GM21526 (cell line): ENCODE results near the gene KMT2C.
"Not testable (repeated sequence)": the region's sequence is repeated elsewhere in the genome, so short reads cannot be mapped to it uniquely, and the experiment has no call there.

ENCODE experiments used
- ATAC-seq: cut with Tn5 transposase; IDR thresholded peaks from one replicate; pipeline ENCODE4 v1.9.1; 2021; ENCODE audit warnings: moderate library complexity; ENCODE audit not compliant: unreplicated experiment, low FRiP score

The KMT2C gene

DNA sequence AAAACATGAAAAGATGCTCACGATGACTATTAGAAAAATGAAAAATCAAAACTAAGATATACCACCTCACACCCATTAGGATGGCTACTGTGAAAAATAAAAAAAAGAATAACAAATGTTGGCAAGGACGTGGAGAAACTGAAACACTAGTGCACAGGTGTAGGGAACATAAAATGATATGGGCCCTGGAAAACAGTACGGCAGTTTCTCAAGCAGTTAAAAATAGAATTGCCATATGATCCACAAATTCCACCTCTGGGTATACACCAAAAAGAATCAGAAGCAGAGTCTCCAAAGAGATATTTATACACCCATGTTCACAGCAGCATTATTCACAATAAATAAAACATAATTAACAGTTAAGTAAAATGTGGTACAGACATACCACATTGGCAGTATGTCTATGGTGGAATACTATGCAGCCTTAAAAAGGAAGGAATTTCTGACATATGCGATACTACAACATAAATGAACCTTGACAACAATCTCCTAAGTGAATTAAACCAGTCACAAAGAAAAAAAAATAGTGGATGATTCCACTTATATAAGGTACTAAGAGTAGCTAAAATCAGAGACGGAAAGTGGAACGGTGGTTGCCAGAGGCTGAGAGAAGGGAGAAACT, 69.7 kb downstream of the KMT2C start:
- ATAC-seq = no peak

DNA sequence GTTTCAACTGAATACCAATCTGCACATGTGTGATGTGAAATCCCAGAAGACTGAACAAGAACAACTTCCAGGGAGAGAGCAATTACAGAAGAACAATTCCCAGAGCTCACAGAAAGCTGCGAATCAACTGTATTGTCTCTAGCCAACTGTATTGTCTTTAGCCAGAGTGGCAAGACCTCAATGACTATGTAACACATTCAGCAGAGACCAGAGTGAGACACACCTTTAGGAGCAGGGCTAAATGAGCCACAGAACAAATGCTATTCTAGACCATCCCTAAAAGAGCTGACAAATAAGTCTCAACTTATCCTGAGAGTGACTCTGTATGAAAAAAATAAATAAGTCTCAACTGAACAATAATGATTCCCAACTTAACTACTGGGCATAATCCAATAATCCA, 72.0 kb downstream of the KMT2C start:
- no peak for ATAC-seq

DNA sequence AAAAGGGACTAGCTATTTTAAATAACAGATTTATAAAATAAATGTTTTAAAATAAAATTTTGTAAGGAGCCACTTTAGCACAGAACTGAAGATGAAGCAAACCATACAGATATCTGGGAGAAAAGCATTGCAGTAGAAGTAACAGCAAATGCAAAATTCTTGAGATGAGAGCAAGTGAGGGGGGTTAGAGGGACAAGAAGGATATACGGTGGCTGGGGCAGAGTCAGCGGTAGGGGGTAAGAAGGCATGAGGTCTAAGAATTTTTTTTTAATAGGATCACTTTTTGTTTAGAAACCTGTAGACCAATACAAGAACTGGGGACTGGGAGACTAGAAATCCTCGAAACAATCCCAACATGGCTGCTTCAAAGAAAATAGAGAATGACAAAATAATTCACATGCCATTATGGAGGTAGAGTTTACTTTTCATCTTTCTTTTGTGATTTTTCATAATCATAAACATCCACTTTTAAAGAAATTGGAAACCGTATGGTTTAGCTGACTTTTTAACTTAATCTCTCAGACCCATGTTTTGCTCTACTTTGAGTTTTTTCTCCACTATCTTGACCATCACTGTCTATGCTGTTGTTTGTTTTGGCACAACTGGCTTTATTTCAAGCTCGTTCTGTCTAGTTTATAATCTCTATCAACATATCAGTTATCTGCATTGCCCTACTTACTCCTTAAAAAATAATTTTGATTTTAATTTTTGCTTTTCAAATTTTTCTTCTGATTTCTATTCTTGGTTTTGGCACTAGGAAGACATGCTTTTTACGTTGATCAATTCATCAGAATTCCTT, 73.5 kb downstream of the KMT2C start:
- no peak for ATAC-seq

GRCh38 chr7:152355474-152356057, 80.2 kb downstream of the KMT2C start:
- ATAC-seq = peak; percentile 65

DNA sequence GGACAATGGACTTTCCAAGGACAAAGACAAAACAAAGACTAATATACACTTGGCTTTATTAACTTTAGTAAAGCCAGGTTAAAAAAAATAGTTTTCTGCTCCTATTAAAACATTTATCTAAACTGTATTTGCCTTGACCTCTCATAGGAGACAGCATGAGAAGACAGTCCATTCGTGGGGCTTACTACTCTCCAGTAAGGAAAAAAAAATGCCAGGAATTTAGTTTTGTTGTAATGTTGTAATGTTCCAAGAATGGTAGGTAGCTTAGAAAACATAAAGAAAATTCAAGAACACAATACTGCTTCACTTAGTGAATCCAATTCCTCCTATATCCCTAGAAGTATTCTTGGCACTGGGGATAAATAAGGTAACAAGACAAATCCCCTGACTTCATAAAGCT, 81.7 kb downstream of the KMT2C start:
- ATAC-seq = no peak

GRCh38 chr7:152353281-152353680, 82.5 kb downstream of the KMT2C start:
- ATAC-seq = not testable (repeated sequence)

DNA sequence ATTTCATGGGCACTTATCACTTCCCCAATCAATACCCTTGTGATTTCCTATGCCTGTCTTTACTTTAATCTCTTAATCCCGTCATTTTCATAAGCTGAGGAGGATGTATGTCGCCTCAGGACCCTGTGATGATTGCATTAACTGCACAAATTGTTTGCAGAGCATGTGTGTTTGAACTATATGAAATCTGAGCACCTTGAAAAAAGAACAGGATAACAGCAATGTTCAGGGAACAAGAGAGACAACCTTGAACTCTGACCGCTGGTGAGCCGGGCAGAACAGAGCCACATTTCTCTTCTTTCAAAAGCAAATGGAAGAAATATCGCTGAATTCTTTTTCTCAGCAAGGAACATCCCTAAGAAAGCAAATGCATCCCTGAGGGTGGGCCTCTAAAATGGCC, 84.1 kb downstream of the KMT2C start:
- ATAC-seq = not testable (repeated sequence)

DNA sequence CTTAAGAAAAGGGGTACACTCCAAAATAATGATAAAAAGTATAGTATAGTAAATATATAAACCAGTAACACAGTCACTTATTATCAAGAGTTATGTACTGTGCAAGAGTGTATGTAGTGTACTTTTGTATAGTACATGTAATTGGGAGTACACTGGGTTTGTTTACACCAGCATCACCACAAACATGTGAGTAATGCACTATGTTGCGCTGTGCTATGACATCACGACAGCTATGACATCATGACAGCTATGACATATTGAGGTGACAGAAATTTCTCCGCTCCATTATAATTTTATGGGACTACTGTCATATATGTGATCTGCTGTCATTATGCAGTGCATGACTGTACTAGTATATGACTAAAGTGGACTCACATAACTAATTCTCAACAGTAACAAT, 84.6 kb downstream of the KMT2C start:
- no peak for ATAC-seq

DNA sequence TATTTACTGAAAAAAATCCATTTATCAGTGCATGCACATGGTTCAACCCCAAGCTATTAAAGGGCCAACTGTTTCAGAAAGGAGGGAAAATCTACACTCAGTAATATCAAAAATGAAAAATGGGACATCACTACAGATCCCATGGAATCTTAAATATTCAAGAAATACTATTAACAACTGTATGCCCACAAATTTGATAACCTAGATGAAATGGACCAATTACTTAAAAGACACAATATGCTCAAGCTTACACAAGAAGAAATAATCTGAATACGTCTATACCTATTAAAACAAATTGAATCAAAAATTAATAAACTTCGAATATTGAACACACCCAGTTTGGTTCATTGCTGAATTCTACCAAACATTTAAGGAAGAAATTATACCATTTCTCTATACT, 87.9 kb downstream of the KMT2C start:
- no peak for ATAC-seq

- ATAC-seq = no peak
Measured at GRCh38 chr7:152344253-152344652, 91.5 kb downstream of the KMT2C start.

DNA sequence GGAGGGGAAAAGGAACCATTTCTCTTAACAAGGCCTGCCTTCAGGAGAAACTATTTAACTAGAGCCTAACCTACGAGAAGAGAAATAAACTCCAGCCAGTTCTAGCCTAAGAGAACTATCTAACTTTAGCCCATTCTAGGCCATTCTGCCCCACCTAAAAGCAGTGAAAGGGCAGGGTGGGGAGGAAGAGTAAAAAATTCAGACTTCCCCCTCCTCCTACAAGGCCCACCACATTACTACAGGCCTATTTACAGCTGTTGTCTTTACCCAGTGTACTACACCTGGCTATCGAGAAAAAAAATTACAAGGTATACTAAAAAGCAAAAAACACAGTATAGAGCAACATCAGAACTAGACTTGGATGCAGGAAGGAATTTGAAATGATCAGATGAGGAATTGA, 93.0 kb downstream of the KMT2C start:
- no peak for ATAC-seq

GRCh38 chr7:152341914-152342236, 93.9 kb downstream of the KMT2C start:
- no peak for ATAC-seq

DNA sequence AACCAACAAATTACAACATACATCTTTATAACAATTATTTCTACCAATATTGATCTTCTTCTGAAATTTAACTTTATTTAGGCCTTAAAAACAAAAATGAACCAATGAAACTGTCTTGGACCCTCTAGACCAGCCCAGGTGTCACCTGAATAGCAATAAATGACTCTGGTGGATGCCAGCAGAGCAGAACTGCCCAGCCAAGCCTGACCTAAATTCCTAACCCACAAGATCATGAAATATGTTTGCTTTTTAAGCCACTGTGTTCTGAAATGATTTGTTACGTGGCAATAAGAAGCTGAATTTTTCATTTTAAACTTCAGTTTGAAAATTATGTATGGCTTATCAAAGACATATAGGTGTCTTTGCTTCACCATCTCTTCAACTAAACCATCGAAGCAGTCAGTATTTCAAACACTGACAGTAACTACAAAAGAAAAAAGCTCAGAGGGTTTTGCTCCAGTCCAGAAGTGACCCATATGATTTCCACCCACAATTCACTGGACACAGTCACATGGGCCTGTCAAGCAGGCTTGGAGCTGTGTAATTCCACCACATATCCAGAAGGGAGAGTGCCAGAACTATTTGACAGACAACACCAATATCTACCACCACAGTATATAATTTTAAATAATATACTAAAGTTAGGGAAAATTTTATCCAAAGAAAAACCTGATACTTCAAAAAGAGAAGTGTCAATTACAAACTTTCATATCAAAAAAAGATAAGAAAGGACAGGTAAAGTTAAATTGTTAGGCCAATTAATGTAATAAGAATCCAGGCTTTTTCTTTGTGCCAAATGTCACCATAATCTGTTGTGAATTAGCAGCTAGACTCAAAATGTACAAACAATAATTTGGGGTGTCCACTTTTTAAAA, 94.5 kb downstream of the KMT2C start:
- ATAC-seq = no peak

DNA sequence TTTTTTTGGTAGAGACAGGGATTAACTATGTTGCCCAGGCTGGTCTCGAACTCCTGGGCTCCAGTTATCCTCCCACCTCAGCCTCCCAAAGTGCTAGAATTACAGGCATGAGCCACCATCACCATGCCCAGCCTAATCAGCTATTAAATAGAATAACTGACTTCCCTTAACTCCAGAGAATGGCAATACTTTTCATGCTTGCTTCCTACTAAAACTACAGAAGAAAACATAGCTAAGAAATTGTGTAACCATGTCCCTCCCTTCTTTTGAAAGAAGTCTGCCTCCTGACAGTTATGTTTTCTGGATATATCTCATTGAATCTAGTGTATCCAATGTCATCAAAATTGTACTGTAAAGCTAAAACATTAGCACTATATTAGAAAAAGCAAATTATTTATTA, 95.6 kb downstream of the KMT2C start:
- ATAC-seq = no peak

DNA sequence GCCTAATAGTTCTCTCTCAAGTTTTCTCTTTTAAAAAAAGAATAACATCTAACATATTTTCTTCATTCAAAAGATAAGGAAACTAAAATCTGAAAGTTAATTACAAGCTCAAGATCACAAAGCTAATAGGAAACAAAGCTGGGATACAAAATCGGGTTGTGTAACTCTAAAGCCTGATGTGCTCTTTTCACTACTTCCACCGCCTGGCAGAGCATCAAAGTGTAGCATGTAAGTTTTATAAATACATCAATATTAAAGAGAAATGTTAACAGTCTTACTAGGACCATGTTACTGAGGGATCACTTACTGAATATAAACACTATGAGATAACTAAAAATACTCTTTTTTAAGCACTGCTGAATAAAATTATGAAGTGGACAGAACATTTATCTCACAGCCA, 97.2 kb downstream of the KMT2C start:
- ATAC-seq = no peak

GRCh38 chr7:152336754-152337368, 98.9 kb downstream of the KMT2C start:
- ATAC-seq = no peak

GRCh38 chr7:152335900-152336571, 99.8 kb downstream of the KMT2C start:
- no peak for ATAC-seq

DNA sequence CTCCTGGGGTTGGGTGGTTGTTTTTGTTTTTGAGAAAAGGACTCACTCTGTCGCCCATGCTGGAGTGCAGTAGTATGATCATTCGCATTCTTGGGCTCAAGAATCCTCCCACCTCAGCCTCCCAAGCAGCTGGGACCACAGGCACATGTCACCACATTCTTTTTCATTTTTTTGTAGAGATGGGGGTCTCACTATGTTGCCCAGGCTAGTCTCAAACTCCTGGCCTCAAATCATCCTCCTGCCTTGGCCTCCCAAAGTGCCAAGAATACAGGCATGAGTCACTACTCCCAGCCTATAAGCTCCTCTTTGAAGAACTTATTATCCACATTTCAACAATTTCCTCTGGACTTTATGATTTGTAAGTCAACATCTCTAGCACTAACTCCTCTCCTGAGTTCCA, 102.7 kb downstream of the KMT2C start:
- ATAC-seq = no peak

DNA sequence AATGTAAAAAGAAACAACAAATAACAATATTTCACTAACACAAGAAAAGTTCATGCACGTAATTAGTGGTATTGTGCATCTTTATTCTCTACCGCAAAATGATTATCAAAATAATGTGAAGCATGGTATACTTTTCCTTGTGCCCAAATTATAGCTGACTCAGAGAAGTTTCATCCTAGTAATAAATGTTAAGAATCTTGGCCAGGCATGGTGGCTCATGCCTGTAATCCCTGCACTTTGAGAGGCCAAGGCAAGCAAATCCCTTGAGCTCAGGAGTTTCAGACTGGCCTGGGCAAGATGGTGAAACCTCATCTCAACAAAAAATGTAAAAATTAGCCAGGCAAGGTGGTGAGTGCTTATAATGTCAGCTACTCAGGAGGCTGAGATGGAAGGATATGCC, 105.0 kb downstream of the KMT2C start:
- no peak for ATAC-seq

DNA sequence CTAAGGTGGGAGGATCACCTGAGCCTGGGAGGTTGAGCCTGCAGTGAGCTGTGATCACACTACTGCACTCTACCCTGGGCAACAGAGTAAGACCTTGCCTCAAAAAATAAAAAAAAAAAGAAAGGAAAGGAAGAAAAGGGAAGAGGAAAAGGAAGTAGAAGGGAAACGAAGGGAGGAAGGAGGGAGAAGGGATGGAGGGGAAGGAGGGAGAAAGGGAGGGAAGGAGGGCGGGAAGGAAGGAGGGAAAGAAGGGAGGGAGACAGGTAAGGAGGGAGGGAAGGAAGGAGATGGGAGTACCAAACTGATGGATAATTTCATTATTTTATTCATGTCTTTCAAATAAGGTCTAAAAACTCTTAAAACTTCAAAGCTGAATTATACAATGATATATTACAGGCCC, 106.3 kb downstream of the KMT2C start:
- no peak for ATAC-seq
